ELR (cell line): Measurements from ENCODE around the gene WASL.

Experiments used
- DNase-seq: peaks from one replicate; pipeline ENCODE4 v3.0.0-alpha.2; 2015; ENCODE audit warnings: low read depth

WASL gene

GRCh38 chr7:123690550-123690949 lies 58.3 kb downstream of the WASL start:
- DNase-seq, result no peak

GRCh38 chr7:123689250-123689649 lies 59.6 kb downstream of the WASL start:
- no peak for DNase-seq

GRCh38 chr7:123687727-123688126 lies 61.1 kb downstream of the WASL start:
- DNase-seq, result no peak

GRCh38 chr7:123687161-123687560 lies 61.6 kb downstream of the WASL start:
- no peak for DNase-seq

- peak; percentile 65 for DNase-seq
Observed at GRCh38 chr7:123682690-123683089, 66.1 kb downstream of the WASL start.

GRCh38 chr7:123681561-123681960 lies 67.2 kb downstream of the WASL start:
- DNase-seq, result no peak

- no peak for DNase-seq
Observed at GRCh38 chr7:123680580-123680979, 68.2 kb downstream of the WASL start.

- no peak for DNase-seq
Observed at GRCh38 chr7:123679614-123680013, 69.2 kb downstream of the WASL start.

GRCh38 chr7:123677061-123677715 lies 71.6 kb downstream of the WASL start:
- no peak for DNase-seq

- no peak for DNase-seq
Observed at GRCh38 chr7:123675181-123675473, 73.7 kb downstream of the WASL start.

- no peak for DNase-seq
Observed at GRCh38 chr7:123674399-123675180, 74.2 kb downstream of the WASL start.

GRCh38 chr7:123673752-123674398 lies 74.9 kb downstream of the WASL start:
- no peak for DNase-seq

GRCh38 chr7:123673137-123673732 lies 75.6 kb downstream of the WASL start:
- DNase-seq, result no peak

GRCh38 chr7:123669485-123669884 lies 79.3 kb downstream of the WASL start:
- no peak for DNase-seq

- no peak for DNase-seq
Observed at GRCh38 chr7:123666492-123666891, 82.3 kb downstream of the WASL start.

GRCh38 chr7:123665896-123666295 lies 82.9 kb downstream of the WASL start:
- no peak for DNase-seq

GRCh38 chr7:123665157-123665556 lies 83.6 kb downstream of the WASL start:
- no peak for DNase-seq

- no peak for DNase-seq
Observed at GRCh38 chr7:123663200-123663599, 85.6 kb downstream of the WASL start.

GRCh38 chr7:123662755-123663154 lies 86.0 kb downstream of the WASL start:
- DNase-seq, result no peak

GRCh38 chr7:123662293-123662692 lies 86.5 kb downstream of the WASL start:
- DNase-seq, result no peak

- DNase-seq, result no peak
Observed at GRCh38 chr7:123661765-123662164, 87.0 kb downstream of the WASL start.

- DNase-seq, result no peak
Observed at GRCh38 chr7:123660514-123661354, 88.1 kb downstream of the WASL start.
